HG03520 (cell line): Measurements from ENCODE around the gene TRIP6.

Experiments used
- ATAC-seq: cut with Tn5 transposase; IDR thresholded peaks from one replicate; pipeline ENCODE4 v1.9.1; 2021; ENCODE audit warnings: mild to moderate bottlenecking, moderate library complexity; ENCODE audit not compliant: unreplicated experiment

TRIP6 gene

GRCh38 chr7:100867040-100867775 lies at the start of gene TRIP6:
TSS of gene TRIP6 (plus strand) at chr7:100867387. CDS start at chr7:100867498, 111 bp downstream.
- ATAC-seq: no peak

GRCh38 chr7:100818366-100818765 lies 48.8 kb upstream of the TRIP6 start:
- no peak for ATAC-seq

DNA sequence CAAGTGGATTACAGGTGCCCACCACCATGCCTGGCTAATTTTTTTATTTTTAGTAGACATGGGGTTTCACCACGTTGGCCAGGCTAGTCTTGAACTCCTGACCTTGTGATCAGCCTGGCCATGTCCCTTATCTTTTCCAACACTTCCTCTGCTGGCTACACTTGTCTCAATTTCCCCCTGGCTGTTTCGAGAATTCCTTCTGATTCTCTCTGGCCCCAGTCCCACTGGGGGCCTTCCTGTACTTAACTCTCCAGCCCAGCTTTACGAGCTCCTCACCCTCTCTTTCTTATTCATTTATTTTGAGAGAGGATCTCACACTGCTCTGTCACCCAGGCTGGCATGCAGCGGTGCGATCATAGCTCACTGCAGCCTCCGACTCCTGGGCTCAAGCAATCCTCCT lies 48.4 kb upstream of the TRIP6 start:
- ATAC-seq: no peak

- ATAC-seq: no peak
Measured at GRCh38 chr7:100819586-100819985, 47.6 kb upstream of the TRIP6 start.

GRCh38 chr7:100822236-100823139 lies 44.7 kb upstream of the TRIP6 start:
- no peak for ATAC-seq

- ATAC-seq: no peak
Measured at GRCh38 chr7:100823140-100823525, 44.1 kb upstream of the TRIP6 start.

GRCh38 chr7:100823534-100823933 lies 43.7 kb upstream of the TRIP6 start:
- ATAC-seq: no peak

DNA sequence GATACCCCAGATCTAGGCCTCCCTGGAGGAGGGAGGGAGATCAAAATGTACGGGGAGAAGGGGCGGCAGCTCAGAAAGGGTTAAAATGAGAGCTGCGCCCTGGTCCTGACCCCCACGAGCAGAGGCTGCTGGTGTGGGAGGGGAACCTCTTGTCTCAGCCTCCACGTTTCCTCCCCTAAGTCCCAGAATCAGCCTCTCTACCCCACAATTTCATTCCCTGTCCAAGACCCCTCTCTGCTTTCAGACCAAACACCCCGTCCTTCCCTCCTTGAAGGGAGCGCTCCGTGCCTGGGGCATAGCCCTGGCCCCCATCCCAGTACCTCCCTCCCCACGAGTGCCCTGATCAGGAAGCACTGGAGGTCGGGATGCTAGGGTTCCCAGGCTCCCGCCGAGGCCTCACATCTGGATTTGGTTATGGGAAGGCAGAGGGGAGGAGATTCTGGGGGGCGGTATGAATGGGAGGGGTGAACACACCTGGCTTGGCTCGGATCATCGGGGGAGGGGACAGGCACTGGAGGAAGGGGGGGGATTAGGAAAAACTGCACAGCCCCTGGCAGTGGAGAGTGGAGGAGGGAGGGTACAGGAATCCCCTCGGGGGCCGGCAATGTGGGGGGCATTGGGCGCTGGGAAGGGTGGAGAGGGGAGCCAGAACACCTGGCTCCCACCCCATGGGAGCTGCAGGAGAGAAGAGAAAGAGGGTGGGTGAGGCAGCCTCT lies 42.5 kb upstream of the TRIP6 start:
- ATAC-seq: no peak

- no peak for ATAC-seq
Measured at GRCh38 chr7:100825215-100825671, 41.9 kb upstream of the TRIP6 start.

DNA sequence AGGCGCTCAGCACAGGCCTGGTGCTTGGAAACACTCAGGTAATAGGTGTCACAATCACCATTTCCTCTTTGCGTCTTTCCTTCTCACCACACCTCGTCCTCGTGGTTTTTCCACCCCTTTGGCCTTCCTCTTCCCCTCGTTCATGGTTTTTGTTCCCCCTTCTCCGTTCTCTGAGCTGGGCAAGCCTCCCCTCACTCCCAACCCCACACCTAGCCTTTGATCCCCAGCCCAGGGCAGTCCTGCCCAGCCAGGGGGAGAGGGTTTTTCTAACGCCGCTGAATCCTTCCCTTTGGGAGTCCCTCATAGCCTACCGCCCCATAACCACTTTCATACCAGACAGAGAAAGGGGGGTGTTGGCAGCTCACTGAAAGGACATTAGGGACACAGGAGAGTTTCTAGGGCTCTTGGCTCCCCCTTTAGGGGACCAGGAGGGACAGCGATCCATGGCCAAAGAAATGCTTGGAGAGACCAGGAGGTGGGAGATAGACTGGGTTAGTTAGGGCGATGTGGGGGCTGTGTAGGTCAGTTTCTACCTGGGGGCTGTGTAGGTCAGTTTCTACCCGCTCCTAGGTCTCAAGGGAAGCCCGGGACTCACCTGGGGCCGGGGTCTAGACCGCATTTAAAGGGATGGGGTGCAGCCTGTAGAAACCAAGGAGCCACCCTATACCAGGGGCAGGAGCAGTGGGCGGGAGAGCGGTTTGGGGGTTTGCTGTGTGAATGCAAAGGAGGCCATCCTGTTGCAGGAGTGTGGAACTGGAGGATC lies 41.3 kb upstream of the TRIP6 start:
- no peak for ATAC-seq

- ATAC-seq: no peak
Measured at GRCh38 chr7:100826514-100827329, 40.5 kb upstream of the TRIP6 start.

- no peak for ATAC-seq
Measured at GRCh38 chr7:100827330-100828226, 39.6 kb upstream of the TRIP6 start, which contains the start of gene EPHB4. TSS of gene EPHB4 (minus strand) at chr7:100827523. CDS start at chr7:100827030, 493 bp downstream.

DNA sequence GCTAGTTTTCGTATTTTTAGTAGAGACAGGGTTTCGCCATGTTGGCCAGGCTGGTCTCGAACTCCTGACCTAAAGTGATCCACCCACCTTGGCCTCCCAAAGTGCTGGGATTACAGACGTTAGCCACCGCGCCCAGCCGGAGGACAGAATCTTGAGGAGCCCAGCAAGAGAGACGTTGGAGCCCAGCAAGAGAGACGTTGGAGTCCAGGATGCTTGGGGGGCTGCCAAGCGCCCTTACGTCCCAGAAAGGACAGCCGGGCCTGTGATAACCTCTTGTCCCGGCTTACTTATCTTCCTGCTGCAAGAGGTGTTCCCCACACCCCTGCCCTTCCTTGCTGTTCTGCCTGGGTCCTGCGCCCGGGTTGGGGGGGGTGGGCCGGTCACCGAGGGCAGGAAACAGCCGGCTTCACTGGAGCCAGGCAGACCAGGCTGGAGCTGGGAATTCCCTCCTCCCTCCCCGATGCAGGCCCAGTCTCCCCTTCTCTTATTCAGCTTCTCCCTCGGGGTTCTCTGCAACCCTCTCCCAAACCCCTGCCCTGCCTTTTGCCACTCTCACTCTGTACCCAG lies 38.0 kb upstream of the TRIP6 start:
- ATAC-seq: no peak

GRCh38 chr7:100830396-100830795 lies 36.8 kb upstream of the TRIP6 start:
- no peak for ATAC-seq

GRCh38 chr7:100832281-100832633 lies 34.9 kb upstream of the TRIP6 start:
- ATAC-seq: no peak

DNA sequence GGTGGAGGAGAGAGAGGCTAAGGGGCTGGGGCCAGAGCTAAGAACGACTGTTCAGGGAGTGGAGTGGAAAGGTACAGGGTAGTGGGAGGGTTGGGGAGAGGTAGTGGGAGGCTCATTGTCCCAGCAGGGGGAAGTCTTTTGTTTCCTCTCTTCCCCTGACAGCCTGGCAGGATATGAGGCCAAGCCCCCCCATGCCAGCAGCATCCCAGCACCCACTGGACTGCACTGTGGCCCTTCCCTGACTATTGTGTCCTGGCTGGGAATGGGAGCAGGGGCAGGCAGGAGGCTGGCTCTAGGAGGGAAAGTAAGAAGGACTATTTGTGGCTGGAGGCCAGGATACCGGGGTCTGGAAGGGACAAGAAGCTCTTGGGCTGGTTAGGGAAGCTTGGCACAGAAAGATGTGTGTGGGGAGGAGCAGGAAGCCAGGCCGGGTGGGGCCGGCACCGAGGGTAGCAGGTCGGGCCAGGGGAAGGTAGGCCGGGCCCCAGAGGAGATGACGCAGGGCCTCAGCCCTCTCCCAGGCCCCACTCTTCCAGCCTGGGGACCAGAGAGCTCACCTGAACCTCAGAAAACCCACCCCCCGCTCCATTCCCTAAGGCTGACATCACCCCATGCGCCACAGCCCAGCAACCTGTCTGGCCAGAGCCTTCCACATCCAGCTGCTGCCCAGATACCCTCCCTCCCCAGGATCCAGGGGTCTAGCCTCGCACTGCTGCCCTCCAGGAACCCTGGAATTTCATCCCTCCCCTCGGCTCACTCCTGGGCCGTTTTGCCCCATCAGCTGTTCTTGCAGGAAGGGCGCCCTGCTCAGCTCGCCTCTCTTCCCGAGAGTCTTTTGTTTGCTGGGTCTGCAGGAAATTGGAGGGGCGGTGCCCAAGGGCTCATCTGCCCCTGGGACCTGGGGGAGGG lies 31.0 kb upstream of the TRIP6 start:
- no peak for ATAC-seq

DNA sequence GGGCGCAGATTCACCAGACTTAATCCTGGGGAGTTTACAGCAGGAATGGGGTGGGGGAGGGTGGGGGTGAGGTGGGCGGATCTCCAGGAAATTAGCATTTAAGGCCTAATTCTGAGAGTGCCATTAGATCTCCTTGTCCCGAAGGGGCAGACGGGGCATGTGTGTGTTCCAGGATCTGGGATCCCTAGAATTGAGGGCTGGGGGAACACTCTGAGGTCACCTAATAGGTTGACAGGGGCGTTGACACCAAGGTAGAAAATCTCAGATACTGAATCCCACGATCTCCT lies 30.4 kb upstream of the TRIP6 start:
- no peak for ATAC-seq
